ENCODE data around the gene AKTIP. TPM values are rescaled to one million over a fixed set of nuclear protein-coding genes. Genes with fewer than 3 reads are reported as not detected.

Gene AKTIP
- total RNA-seq, 1 experiment from 2014 or later, result 13.2 TPM

DNA sequence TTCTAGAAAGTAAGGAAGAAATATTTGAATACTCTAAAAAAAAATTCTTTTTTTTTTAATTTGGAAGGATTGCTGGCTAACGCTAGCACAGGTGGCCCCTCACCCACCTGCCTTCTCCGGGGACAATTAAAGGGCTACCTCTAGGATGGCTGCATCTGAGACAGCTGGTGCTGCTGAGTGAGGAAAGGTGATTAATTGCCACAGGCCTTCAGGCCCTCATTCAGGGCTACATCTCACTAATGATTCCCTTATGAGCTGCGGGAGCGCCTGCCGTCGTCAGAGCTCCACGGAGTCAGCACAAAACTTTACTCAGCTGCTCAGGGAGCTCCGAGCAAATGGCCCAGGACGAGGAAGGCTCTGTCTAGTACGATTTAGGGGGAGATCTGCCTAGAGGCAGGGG lies 27.0 kb upstream of the AKTIP start:
- TF ChIP-seq, protein P1, sequence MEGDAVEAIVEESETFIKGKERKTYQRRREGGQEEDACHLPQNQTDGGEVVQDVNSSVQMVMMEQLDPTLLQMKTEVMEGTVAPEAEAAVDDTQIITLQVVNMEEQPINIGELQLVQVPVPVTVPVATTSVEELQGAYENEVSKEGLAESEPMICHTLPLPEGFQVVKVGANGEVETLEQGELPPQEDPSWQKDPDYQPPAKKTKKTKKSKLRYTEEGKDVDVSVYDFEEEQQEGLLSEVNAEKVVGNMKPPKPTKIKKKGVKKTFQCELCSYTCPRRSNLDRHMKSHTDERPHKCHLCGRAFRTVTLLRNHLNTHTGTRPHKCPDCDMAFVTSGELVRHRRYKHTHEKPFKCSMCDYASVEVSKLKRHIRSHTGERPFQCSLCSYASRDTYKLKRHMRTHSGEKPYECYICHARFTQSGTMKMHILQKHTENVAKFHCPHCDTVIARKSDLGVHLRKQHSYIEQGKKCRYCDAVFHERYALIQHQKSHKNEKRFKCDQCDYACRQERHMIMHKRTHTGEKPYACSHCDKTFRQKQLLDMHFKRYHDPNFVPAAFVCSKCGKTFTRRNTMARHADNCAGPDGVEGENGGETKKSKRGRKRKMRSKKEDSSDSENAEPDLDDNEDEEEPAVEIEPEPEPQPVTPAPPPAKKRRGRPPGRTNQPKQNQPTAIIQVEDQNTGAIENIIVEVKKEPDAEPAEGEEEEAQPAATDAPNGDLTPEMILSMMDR (conservative IDR thresholded peaks at IDR 0.05; ENCODE audit: low read depth, low read length), result no peak
- no peak for TF ChIP-seq EZH2phosphoT487 (IDR thresholded peaks at IDR 0.05; ENCODE audit: borderline replicate concordance, low read length)
- no peak for TF ChIP-seq EZH2 (IDR thresholded peaks at IDR 0.05; ENCODE audit: low read length, unreplicated experiment)
- Histone ChIP-seq H3K27ac (ENCODE audit: low read length) (no peak overlapping the region), H3K4me1 (ENCODE audit: insufficient read depth, low read length) (no peaks in the 10 kb centered on the region), H3K4me2 (ENCODE audit: low read length) (no peak overlapping the region), H2AFZ (ENCODE audit: low read length) (no peak overlapping the region), H3K9me2 (replicated peaks; ENCODE audit: low read length) (no peaks in the 10 kb centered on the region), H3K4me3 (ENCODE audit: low read length) (no peak overlapping the region), H3K9ac (ENCODE audit: low read length) (no peak overlapping the region), H4K20me1 (ENCODE audit: low read length) (no peaks in the 10 kb centered on the region), H3K79me2 (ENCODE audit: low read length) (no peaks in the 10 kb centered on the region), H3K36me3 (ENCODE audit: low read depth, low read length) (no peaks in the 10 kb centered on the region), H3K27me3 (ENCODE audit: low read length) (no peaks in the 10 kb centered on the region), H3K9me3 (ENCODE audit: low read length) (no peaks in the 10 kb centered on the region), H3F3A (ENCODE audit: low read length, unreplicated experiment) (no peaks in the 10 kb centered on the region)
- no peak for DNase-seq
- CTCF ChIA-PET, result no interaction called here
- intact Hi-C loops (cut with micrococcal nuclease), result no loop called here
- POLR2A ChIA-PET (ENCODE audit: unreplicated experiment), result no interaction called here
- no peak for ATAC-seq
- BruUV-seq (replicated peaks), result no TSS peak

DNA sequence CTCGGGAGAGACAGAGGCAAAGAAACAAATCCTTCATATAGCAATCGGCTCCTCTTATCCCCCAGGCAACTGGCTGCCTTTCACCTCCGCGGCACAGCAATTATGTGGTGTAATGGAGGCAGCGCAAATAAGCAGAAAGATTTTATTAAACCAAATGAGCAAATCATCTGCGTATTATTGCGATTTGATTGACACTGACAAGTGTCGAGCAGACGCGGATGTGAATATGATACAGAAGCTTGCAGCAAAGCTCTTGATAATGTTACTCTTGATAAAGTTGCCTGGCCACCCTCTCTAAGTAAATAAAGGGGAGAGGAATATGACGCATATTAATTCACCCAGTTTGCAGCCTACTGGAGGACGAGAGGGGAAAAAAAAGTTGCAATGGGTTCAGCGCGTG lies 26.5 kb upstream of the AKTIP start:
- Histone ChIP-seq H3K79me2 (ENCODE audit: low read length) (no peaks in the 10 kb centered on the region), H3K27ac (ENCODE audit: low read length) (no peak overlapping the region), H3K4me1 (ENCODE audit: insufficient read depth, low read length) (no peaks in the 10 kb centered on the region), H4K20me1 (ENCODE audit: low read length) (no peaks in the 10 kb centered on the region), H3F3A (ENCODE audit: low read length, unreplicated experiment) (no peaks in the 10 kb centered on the region), H3K9ac (ENCODE audit: low read length) (no peak overlapping the region), H3K4me3 (ENCODE audit: low read length) (no peak overlapping the region), H3K4me2 (ENCODE audit: low read length) (no peak overlapping the region), H3K36me3 (ENCODE audit: low read depth, low read length) (no peaks in the 10 kb centered on the region), H2AFZ (ENCODE audit: low read length) (no peak overlapping the region), H3K9me2 (replicated peaks; ENCODE audit: low read length) (no peaks in the 10 kb centered on the region), H3K27me3 (ENCODE audit: low read length) (no peaks in the 10 kb centered on the region), H3K9me3 (ENCODE audit: low read length) (no peaks in the 10 kb centered on the region)
- BruUV-seq (replicated peaks), result no TSS peak
- ATAC-seq, result no peak
- TF ChIP-seq, protein P1 (conservative IDR thresholded peaks at IDR 0.05; ENCODE audit: low read depth, low read length), result no peak
- TF ChIP-seq EZH2phosphoT487 (IDR thresholded peaks at IDR 0.05; ENCODE audit: borderline replicate concordance, low read length) (no peak), EZH2 (IDR thresholded peaks at IDR 0.05; ENCODE audit: low read length, unreplicated experiment) (no peak)
- POLR2A ChIA-PET (ENCODE audit: unreplicated experiment), result no interaction called here
- CTCF ChIA-PET, result no interaction called here
- intact Hi-C loops (cut with micrococcal nuclease), result no loop called here
- no peak for DNase-seq

DNA sequence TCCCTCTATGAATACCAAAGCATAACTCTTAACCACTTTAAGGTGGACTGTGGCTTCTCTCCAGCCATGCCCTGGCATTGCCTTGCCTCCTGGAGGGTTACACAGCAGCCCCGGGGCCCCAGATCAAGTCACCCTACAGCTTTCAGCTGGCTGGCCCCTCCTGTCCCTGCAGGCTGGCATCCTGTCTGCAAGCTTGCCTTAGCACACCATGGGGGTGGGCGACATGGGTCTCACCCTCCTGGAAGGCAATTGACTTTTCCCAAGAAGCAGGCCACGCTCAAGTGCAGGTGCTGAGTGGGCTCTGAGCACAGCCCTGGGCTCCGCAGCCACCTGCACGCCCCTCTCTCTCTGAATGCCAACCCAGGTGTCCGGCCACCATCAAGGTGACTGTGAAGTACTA lies 25.8 kb upstream of the AKTIP start:
- TF ChIP-seq EZH2 (IDR thresholded peaks at IDR 0.05; ENCODE audit: low read length, unreplicated experiment) (no peak), EZH2phosphoT487 (IDR thresholded peaks at IDR 0.05; ENCODE audit: borderline replicate concordance, low read length) (no peak)
- TF ChIP-seq, protein P1 (conservative IDR thresholded peaks at IDR 0.05; ENCODE audit: low read depth, low read length), result no peak
- Histone ChIP-seq H3K27me3 (ENCODE audit: low read length) (no peaks in the 10 kb centered on the region), H3K4me3 (ENCODE audit: low read length) (no peak overlapping the region), H2AFZ (ENCODE audit: low read length) (no peak overlapping the region), H3K79me2 (ENCODE audit: low read length) (no peaks in the 10 kb centered on the region), H3K4me1 (ENCODE audit: insufficient read depth, low read length) (no peaks in the 10 kb centered on the region), H3K36me3 (ENCODE audit: low read depth, low read length) (no peaks in the 10 kb centered on the region), H3K9me3 (ENCODE audit: low read length) (no peaks in the 10 kb centered on the region), H3F3A (ENCODE audit: low read length, unreplicated experiment) (no peaks in the 10 kb centered on the region), H3K9ac (ENCODE audit: low read length) (no peak overlapping the region), H4K20me1 (ENCODE audit: low read length) (no peaks in the 10 kb centered on the region), H3K27ac (ENCODE audit: low read length) (no peak overlapping the region), H3K9me2 (replicated peaks; ENCODE audit: low read length) (no peaks in the 10 kb centered on the region), H3K4me2 (ENCODE audit: low read length) (no peak overlapping the region)
- CTCF ChIA-PET, result no interaction called here
- POLR2A ChIA-PET (ENCODE audit: unreplicated experiment), result interaction anchor here (0.5 kb wide), 1 partner anchor 30 kb away, joined by 4 read pairs; no protein-coding TSS in a partner anchor
- DNase-seq (no peak), ATAC-seq (no peak)
- intact Hi-C loops (cut with micrococcal nuclease), result no loop called here
- no TSS peak for BruUV-seq (replicated peaks)
